Measurements from ENCODE around the gene AGBL1.
"Not testable (repeated sequence)": the region's sequence is repeated elsewhere in the genome, so short reads cannot be mapped to it uniquely, and the experiment has no call there.

Gene AGBL1

DNA sequence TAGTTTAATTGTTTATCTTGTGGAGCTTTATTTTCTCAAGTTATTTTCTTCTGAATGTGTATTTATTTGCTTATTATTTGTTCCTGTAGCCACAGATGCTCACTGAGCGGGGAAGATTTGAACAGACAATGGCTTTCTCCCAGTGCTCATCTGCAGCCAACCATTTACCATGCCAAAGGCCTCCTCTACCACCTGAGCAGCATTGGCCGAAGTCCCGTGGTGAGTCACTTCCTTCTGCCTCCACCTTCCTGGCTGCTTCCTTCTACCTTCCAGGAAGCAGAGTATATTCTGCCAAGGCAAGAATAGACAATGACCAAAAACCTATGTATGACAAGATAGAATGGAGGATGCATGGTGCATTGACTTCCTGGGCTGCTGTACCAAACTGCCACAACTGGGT lies 443.1 kb downstream of the AGBL1 start:
- POLR2A ChIA-PET: no interaction called here
- DNase-seq (ENCODE audit: extremely low spot score): no peak
- CTCF ChIA-PET: no interaction called here
- TF ChIP-seq, protein P1, sequence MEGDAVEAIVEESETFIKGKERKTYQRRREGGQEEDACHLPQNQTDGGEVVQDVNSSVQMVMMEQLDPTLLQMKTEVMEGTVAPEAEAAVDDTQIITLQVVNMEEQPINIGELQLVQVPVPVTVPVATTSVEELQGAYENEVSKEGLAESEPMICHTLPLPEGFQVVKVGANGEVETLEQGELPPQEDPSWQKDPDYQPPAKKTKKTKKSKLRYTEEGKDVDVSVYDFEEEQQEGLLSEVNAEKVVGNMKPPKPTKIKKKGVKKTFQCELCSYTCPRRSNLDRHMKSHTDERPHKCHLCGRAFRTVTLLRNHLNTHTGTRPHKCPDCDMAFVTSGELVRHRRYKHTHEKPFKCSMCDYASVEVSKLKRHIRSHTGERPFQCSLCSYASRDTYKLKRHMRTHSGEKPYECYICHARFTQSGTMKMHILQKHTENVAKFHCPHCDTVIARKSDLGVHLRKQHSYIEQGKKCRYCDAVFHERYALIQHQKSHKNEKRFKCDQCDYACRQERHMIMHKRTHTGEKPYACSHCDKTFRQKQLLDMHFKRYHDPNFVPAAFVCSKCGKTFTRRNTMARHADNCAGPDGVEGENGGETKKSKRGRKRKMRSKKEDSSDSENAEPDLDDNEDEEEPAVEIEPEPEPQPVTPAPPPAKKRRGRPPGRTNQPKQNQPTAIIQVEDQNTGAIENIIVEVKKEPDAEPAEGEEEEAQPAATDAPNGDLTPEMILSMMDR (IDR thresholded peaks at IDR 0.05; ENCODE audit: control extremely low read depth, extremely low read depth, low read depth, missing control alignments): no peak

DNA sequence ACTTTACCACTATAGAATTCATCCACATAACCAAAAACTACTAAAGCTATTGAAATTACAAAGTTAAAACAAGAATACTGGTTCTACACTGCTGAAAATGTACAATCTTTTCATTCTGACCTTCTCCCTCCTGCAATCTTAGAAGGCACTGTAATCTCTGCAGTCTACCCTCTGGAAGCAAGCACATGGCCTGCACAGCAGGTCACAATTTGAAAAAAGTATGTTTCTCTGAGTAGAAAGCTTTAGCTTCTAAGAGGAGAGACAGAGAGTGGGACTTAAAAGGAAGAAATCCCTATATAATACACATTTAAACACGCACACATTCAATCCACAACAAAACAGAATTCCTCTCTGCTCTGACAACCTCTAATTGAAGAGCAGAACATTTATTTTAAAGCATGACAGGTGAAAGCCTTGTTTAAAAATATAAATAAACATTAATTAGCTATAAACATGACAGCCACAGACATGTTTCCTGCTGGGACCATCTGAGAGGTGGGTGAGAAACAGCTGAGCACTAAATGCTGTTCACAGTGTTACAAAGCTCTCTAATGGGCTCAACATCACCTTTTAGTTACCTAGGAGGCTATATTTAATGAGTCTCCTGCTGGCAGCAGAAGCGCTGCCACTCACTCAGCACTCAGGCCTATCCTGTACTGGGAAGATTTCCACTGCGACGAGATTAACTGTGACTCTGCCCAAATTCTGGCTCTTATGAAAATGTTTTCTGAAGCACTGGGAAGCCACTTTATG lies 447.4 kb downstream of the AGBL1 start:
- TF ChIP-seq, protein P1 (IDR thresholded peaks at IDR 0.05; ENCODE audit: control extremely low read depth, extremely low read depth, low read depth, missing control alignments): no peak
- CTCF ChIA-PET: no interaction called here
- POLR2A ChIA-PET: no interaction called here
- DNase-seq (ENCODE audit: extremely low spot score): no peak

DNA sequence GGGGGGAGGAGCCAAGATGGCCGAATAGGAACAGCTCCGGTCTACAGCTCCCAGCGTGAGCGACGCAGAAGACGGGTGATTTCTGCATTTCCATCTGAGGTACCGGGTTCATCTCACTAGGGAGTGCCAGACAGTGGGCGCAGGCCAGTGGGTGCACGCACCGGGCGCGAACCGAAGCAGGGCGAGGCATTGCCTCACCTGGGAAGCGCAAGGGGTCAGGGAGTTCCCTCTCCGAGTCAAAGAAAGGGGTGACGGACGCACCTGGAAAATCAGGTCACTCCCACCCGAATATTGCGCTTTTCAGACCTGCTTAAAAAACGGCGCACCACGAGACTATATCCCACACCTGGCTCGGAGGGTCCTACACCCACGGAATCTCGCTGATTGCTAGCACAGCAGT lies 448.4 kb downstream of the AGBL1 start:
- CTCF ChIA-PET; DNase-seq (ENCODE audit: extremely low spot score); POLR2A ChIA-PET: not testable (repeated sequence)

DNA sequence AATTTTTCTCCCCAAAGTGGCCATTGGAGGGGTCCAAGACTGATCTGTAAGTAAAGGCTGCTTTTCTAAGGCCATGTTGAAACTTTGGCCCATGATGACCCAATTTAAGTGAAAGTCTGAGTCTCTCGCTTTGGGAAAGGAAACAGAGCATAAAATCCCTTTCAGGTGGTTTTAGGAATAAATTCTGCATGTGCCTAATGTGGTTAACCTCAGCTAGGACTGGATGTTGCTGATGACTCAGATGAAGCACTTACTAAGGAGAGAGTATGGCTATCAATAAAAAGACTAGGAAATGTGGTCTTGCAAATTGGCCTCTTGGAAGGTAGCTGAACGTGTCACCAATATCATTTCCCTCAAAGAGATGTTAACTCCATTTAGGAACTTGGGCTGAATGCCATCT lies 458.5 kb downstream of the AGBL1 start:
- ChIA-PET CTCF (no interaction called here), POLR2A (no interaction called here)
- DNase-seq (ENCODE audit: extremely low spot score): no peak
- TF ChIP-seq, protein P1 (IDR thresholded peaks at IDR 0.05; ENCODE audit: control extremely low read depth, extremely low read depth, low read depth, missing control alignments): no peak

DNA sequence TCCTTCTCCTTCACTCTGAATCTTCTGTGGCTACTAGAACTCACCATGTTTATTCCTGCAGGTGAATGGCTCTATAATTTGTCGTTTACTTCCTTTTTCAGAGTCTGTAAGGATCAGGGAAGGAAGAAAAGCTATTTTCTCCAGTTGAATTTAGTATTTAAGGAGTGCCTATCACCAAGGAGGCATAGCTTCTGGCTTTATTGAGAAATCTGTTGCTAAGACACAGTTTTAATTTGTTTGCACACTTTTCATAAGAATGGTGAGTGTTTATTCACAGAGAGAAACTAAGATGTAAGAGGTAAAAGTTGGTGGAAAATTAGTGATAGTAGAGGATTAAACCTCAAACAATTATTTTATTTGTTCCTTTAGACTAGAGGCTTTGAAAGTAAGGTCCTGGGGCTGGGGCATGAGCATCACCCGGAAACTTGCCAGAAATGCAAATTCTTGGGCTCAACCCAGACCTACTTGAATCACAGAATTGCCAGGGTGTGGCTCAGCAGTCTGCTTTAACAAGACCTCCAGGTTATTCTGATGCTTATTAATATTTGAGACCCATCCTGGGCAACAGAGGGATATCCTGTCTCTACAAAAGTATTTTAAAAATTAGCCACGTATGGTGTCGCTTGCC lies 461.3 kb downstream of the AGBL1 start:
- no peak for DNase-seq (ENCODE audit: extremely low spot score)
- POLR2A ChIA-PET: no interaction called here
- TF ChIP-seq, protein P1 (IDR thresholded peaks at IDR 0.05; ENCODE audit: control extremely low read depth, extremely low read depth, low read depth, missing control alignments): no peak
- CTCF ChIA-PET: no interaction called here

DNA sequence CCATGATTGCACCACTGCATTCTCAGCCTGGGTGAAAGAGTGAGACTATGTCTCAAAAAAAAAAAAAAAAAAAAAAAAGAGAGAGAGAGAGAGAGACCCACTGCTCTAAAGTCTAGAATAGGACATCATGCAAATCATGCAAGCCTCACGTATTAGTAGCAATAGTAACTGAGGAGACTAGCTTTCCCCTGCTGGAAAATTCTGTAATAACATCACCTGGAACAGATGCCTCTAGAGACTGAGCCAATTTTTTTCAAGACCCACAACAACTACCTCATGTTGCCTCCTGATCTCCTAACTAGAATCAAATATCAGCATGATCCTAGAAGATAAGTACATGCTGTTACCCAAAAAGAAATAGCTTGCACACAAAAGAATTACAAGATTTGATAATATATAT lies 461.9 kb downstream of the AGBL1 start:
- ChIA-PET CTCF (no interaction called here), POLR2A (no interaction called here)
- TF ChIP-seq, protein P1 (IDR thresholded peaks at IDR 0.05; ENCODE audit: control extremely low read depth, extremely low read depth, low read depth, missing control alignments): no peak
- no peak for DNase-seq (ENCODE audit: extremely low spot score)

DNA sequence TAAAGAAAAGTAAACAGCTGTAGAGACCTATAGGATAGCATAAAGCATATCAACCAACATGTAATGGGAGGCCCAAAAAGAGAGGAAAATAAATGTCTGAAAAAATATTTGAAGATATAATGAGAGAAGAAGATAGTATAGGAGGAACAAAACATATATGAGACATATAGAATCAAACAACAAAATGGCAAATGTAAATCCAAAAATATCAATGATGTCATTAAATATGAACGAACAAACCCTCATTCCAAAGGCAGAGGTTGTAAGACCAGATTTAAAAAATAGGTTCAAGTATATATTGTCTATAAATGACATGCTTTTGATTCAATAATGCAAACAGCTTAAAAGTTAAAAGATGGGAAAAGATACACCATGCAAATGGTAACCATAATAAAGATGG lies 470.4 kb downstream of the AGBL1 start:
- POLR2A ChIA-PET: no interaction called here
- TF ChIP-seq, protein P1 (IDR thresholded peaks at IDR 0.05; ENCODE audit: control extremely low read depth, extremely low read depth, low read depth, missing control alignments): no peak
- CTCF ChIA-PET: no interaction called here
- DNase-seq (ENCODE audit: extremely low spot score): no peak

All from GM10248 (cell line).